K562 (cell line): ENCODE results near the gene FGF4. TPM values are rescaled to one million over a fixed set of nuclear protein-coding genes. Genes with fewer than 3 reads are reported as not detected.

Experiments used
- ATAC-seq: fragments of 200-7000 bp; cut with Tn5 transposase; 3 replicates; pipeline ENCODE4 v1.9.1; 2020; ENCODE audit warnings: moderate library complexity
- BruUV-seq: library from RNA; stranded (reverse); fragments of 400-500 nt; replicated peaks from 2 replicates; lab custom pipeline; 2021; lab: Mats Ljungman, UMichigan
- CTCF ChIA-PET: fragments of 300-600 bp; formaldehyde crosslinking; extraction: SDS; loops from one replicate; lab custom pipeline; 2021; ENCODE audit warnings: low intra/inter-chr PET ratio; lab: Yijun Ruan, JAX
- POLR2A ChIA-PET: fragments of 300-600, 350-650 bp; sonication (Branson Sonifier 250); formaldehyde crosslinking; extraction: SDS; loops from one replicate; lab custom pipeline; 2021; ENCODE audit warnings: antibody characterized with exemption, inconsistent platforms; lab: Yijun Ruan, JAX
- DNase-seq, 4 experiments: peaks; one replicate each; pipeline versions ENCODE4 v3.0.0 to v3.0.0-alpha.2; 2011 to 2018; ENCODE audit warnings: low spot score in 3 of 4, mixed read lengths in 3 of 4; ENCODE audit errors: extremely low read depth in 1 of 4
- FAIRE-seq: peaks from 2 replicates; lab custom pipeline; 2011; peaks lifted over from hg19 to GRCh38; lab: Jason Lieb, UNC
- H2AFZ ChIP-seq: 2 replicates; pipeline ENCODE4 v1.6.0; 2011; ENCODE audit warnings: low read depth, low read length, control low read depth, inconsistent platforms
- H3K27ac ChIP-seq: fragments of 200-600 bp; 3 replicates; pipeline ENCODE4 v1.8.0; 2011; ENCODE audit warnings: low read depth, mild to moderate bottlenecking, control low read depth, inconsistent platforms, low read length, moderate library complexity, mixed read lengths; ENCODE audit errors: extremely low read depth
- H3K27me3 ChIP-seq, 2 experiments: fragments of 300-600 bp in 1 of 2; 2 replicates in 1 of 2; 3 replicates in 1 of 2; pipeline versions ENCODE4 v1.6.0 to v1.8.0; 2011; ENCODE audit warnings: inconsistent platforms in 2 of 2, low read length in 2 of 2, mild to moderate bottlenecking in 1 of 2, mixed read lengths in 1 of 2, moderate library complexity in 1 of 2; ENCODE audit not compliant: control insufficient read depth in 2 of 2, insufficient read depth in 2 of 2
- H3K36me3 ChIP-seq: fragments of 300-600 bp; 3 replicates; pipeline ENCODE4 v1.8.0; 2011; ENCODE audit warnings: mild to moderate bottlenecking, low read length, inconsistent platforms; ENCODE audit not compliant: control insufficient read depth, insufficient read depth
- H3K4me1 ChIP-seq, 2 experiments: fragments of 200-600 bp in 1 of 2; replicated peaks in 1 of 2; 2 replicates in 1 of 2; 3 replicates in 1 of 2; pipeline versions ENCODE4 v1.5.1 to v1.8.0; 2011; ENCODE audit warnings: inconsistent platforms in 2 of 2, low read length in 2 of 2, mild to moderate bottlenecking in 1 of 2, mixed read lengths in 1 of 2, moderate library complexity in 1 of 2; ENCODE audit not compliant: control insufficient read depth in 2 of 2, insufficient read depth in 2 of 2
- H3K4me2 ChIP-seq: 2 replicates; pipeline ENCODE4 v1.6.1; 2011; ENCODE audit warnings: low read length, control low read depth, inconsistent platforms, mixed read lengths; ENCODE audit not compliant: insufficient read depth
- H3K4me3 ChIP-seq: fragments of 200-600 bp; sonication (generic), shearing (Covaris generic); 2 replicates; pipeline ENCODE4 v1.5.1; 2016; ENCODE audit warnings: control low read depth, inconsistent platforms
- H3K79me2 ChIP-seq: fragments of 200-600 bp; 3 replicates; pipeline ENCODE4 v1.8.0; 2011; ENCODE audit warnings: low read length, inconsistent platforms; ENCODE audit not compliant: control insufficient read depth, insufficient read depth
- H3K9ac ChIP-seq, 2 experiments: 2 replicates each; pipeline versions ENCODE4 v1.6.0 to v1.6.1; 2011; ENCODE audit warnings: low read depth in 2 of 2, low read length in 2 of 2, control low read depth in 1 of 2, inconsistent platforms in 1 of 2, mild to moderate bottlenecking in 1 of 2, mixed read lengths in 1 of 2; ENCODE audit not compliant: insufficient read depth in 1 of 2
- H3K9me1 ChIP-seq: one replicate; pipeline ENCODE4 v1.6.0; 2011; ENCODE audit warnings: inconsistent platforms, mild to moderate bottlenecking, low read length, moderate library complexity; ENCODE audit not compliant: control insufficient read depth, insufficient read depth
- H3K9me3 ChIP-seq: replicated peaks from 2 replicates; pipeline ENCODE4 v1.5.1; 2011; ENCODE audit warnings: low read depth, low read length, inconsistent platforms; ENCODE audit not compliant: control insufficient read depth, insufficient read depth
- H4K20me1 ChIP-seq: replicated peaks from 2 replicates; pipeline ENCODE4 v1.6.1; 2011; ENCODE audit warnings: low read length, inconsistent platforms, mixed read lengths; ENCODE audit not compliant: control insufficient read depth, insufficient read depth
- YBX1 ChIP-seq: fragments of 450-650 bp; IDR thresholded peaks from 2 replicates; pipeline ENCODE4 v1.7.1; 2016; ENCODE audit warnings: mild to moderate bottlenecking
- YY1 ChIP-seq, 3 experiments: IDR thresholded peaks; 2 replicates each; pipeline ENCODE4 v1.6.1; 2011; ENCODE audit warnings: low read length in 2 of 3, mild to moderate bottlenecking in 2 of 3, moderate library complexity in 2 of 3, borderline replicate concordance in 1 of 3, control low read depth in 1 of 3, low read depth in 1 of 3; ENCODE audit not compliant: insufficient read depth in 3 of 3, insufficient replicate concordance in 2 of 3, control insufficient read depth in 1 of 3, insufficient read length in 1 of 3; ENCODE audit errors: extremely low read depth in 1 of 3
- ZNF282 ChIP-seq: sonication (generic); formaldehyde crosslinking; IDR thresholded peaks from 2 replicates; pipeline ENCODE4 v1.8.1; 2023; ENCODE audit warnings: missing genetic modification reagents
- ZNF316 ChIP-seq: fragments of 450-650 bp; IDR thresholded peaks from 2 replicates; pipeline ENCODE4 v1.6.1; 2016
- ZNF586 ChIP-seq: fragments of 450-650 bp; formaldehyde crosslinking; conservative IDR thresholded peaks from 2 replicates; pipeline ENCODE4 v1.4.0; 2020; ENCODE audit warnings: mild to moderate bottlenecking, moderate library complexity
- WGBS: fragments of 100-300 bp; shearing (Covaris generic); methylation state at CpG from one replicate; pipeline ENCODE4 v1.1.6; 2016; ENCODE audit warnings: low coverage, mixed read lengths; ENCODE audit not compliant: insufficient coverage; ENCODE audit errors: missing lambda C conversion rate; 5-methylcytosine and 5-hydroxymethylcytosine counted together
- in situ Hi-C: fragments of 300-500 bp; cut with MboI; formaldehyde crosslinking; loops from 4 replicates; pipeline ENCODE4 v1.15.0; 2018; ENCODE audit warnings: inconsistent platforms, mixed read lengths
- intact Hi-C: fragments of 100-400 bp; cut with micrococcal nuclease; formaldehyde crosslinking; loops from 2 replicates; pipeline ENCODE4 v1.14.2; 2022
- polyA plus RNA-seq, 8 experiments: library from polyadenylated mRNA; depleted of rRNA in 4 of 8; stranded (reverse) in 5 of 8; unstranded in 3 of 8; fragments of >200 nt; fragmentation: Nextera tagmentation in 2 of 8; fragmentation: Illumina TruSeq in 1 of 8; extraction: Ambion mirVana in 2 of 8; extraction: Trizol in 1 of 8; gene quantifications; 2 replicates each; pipeline versions ENCODE4 v1.2.1 to v1.2.3, GENCODE V29; 2011 to 2014; ENCODE audit warnings: inconsistent platforms in 1 of 8, missing spikeins in 1 of 8
- total RNA-seq, 7 experiments: library from RNA; depleted of rRNA in 6 of 7; stranded (reverse); fragments of >200 nt in 6 of 7; fragmentation: Illumina TruSeq in 2 of 7; extraction: Trizol in 2 of 7; gene quantifications; 2 replicates each; pipeline versions ENCODE4 v1.2.1 to v1.2.3, GENCODE V29; 2011 to 2021; ENCODE audit warnings: low replicate concordance in 1 of 7
- TF ChIP-seq, protein P1 (sequence below): fragments of 450-650 bp; IDR thresholded peaks from one replicate; pipeline ENCODE4 v1.6.1; 2018; ENCODE audit warnings: mild to moderate bottlenecking, moderate library complexity; ENCODE audit not compliant: partially characterized antibody
- TF ChIP-seq, protein P2 (sequence below): fragments of 450-650 bp; formaldehyde crosslinking; IDR thresholded peaks from 2 replicates; pipeline ENCODE4 v1.4.0; 2022; ENCODE audit warnings: mild to moderate bottlenecking, moderate library complexity

The FGF4 gene
- total and polyA plus RNA-seq, 9 of the 15 experiments (the other 6 are each of a cell fraction or from before 2014, with no cell fraction given) = not detected

DNA sequence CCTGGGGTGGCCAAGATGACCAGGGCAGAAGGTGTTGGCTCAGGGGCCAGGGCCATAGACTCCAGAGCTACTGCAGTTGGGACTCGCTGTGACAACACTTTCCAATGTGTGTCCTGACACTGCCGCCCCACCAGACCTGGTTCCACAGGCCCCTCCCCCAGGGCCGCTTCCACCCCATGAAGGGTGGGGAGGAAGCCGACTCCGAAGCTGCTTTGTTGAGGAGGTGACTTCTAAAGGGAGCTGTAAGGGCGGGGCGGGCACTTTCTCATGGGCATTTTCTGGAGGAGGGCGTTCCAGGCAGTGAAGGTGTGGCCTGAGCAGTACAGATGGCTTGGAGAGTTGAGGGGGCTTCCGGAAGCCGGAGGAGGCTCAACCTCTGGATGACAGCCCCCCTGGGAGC is 37.8 kb upstream of the FGF4 start (continued):
- TF ChIP-seq YY1 (IDR thresholded peaks at IDR 0.05; ENCODE audit: borderline replicate concordance in 1 of 3, control insufficient read depth in 1 of 3, extremely low read depth in 1 of 3, insufficient read depth in 3 of 3, insufficient read length in 1 of 3, insufficient replicate concordance in 2 of 3, low read depth in 1 of 3, low read length in 2 of 3) = no peak
- no peak for TF ChIP-seq ZNF586 (CRISPR knock-in tag)
- TF ChIP-seq, protein P1, sequence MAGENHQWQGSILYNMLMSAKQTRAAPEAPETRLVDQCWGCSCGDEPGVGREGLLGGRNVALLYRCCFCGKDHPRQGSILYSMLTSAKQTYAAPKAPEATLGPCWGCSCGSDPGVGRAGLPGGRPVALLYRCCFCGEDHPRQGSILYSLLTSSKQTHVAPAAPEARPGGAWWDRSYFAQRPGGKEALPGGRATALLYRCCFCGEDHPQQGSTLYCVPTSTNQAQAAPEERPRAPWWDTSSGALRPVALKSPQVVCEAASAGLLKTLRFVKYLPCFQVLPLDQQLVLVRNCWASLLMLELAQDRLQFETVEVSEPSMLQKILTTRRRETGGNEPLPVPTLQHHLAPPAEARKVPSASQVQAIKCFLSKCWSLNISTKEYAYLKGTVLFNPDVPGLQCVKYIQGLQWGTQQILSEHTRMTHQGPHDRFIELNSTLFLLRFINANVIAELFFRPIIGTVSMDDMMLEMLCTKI = no peak
- no peak for TF ChIP-seq ZNF316

DNA sequence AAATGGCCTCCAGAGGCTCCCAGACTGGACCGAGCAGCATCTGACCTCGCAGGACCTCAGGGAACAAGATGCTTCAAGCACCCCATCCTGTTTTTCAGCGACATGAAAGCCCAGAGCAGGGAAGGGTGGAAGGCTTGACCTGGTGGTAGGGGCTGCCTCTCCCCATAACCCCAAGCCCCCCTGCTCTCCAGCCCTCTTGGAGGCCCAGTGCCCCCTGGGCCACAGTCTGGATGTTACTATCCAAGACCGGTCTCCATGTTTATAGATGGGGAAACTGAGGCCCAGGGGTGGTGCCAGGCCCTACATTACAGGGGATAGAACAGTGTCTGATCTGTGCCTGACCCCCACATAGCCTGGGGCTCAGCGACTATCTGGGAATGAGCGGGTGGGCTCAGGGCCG is 37.1 kb upstream of the FGF4 start:
- Histone ChIP-seq H3K9me1 (no peaks in the 10 kb centered on the region), H3K27me3 (peaks cover 28 to 66% of the 10 kb centered on the region in 2 experiments; a peak in 4 of 5 replicates), H2AFZ (no peak overlapping the region), H4K20me1 (peaks cover 24% of the 10 kb centered on the region; the same call in 1 of the 2 replicates), H3K36me3 (no peaks in the 10 kb centered on the region), H3K4me2 (no peak overlapping the region), H3K27ac (no peak overlapping the region), H3K79me2 (no peaks in the 10 kb centered on the region), H3K9me3 (no peaks in the 10 kb centered on the region), H3K9ac (no peak overlapping the region), H3K4me3 (no peak overlapping the region), H3K4me1 (peaks cover 0 to 9% of the 10 kb centered on the region in 2 experiments; a peak in 2 of 5 replicates)
- intact Hi-C loops (no loop called here), in situ Hi-C loops (no loop called here)
- no peak for DNase-seq
- ChIA-PET CTCF (no interaction called here), POLR2A (no interaction called here)
- 3% methylated on average over 6 of the region's 7 CpGs for WGBS
- BruUV-seq = no TSS peak
- ATAC-seq = no peak
- TF ChIP-seq YY1 (IDR thresholded peaks at IDR 0.05; ENCODE audit: borderline replicate concordance in 1 of 3, control insufficient read depth in 1 of 3, extremely low read depth in 1 of 3, insufficient read depth in 3 of 3, insufficient read length in 1 of 3, insufficient replicate concordance in 2 of 3, low read depth in 1 of 3, low read length in 2 of 3) (no peak), YBX1 (no peak), ZNF282 (CRISPR knock-in tag) (no peak)
- TF ChIP-seq, protein P2, sequence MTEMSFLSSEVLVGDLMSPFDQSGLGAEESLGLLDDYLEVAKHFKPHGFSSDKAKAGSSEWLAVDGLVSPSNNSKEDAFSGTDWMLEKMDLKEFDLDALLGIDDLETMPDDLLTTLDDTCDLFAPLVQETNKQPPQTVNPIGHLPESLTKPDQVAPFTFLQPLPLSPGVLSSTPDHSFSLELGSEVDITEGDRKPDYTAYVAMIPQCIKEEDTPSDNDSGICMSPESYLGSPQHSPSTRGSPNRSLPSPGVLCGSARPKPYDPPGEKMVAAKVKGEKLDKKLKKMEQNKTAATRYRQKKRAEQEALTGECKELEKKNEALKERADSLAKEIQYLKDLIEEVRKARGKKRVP = no peak
- no peak for FAIRE-seq
